GM12891 (cell line): Measurements from ENCODE around the gene TRIM9.

ENCODE experiments used
- PAX5 ChIP-seq: IDR thresholded peaks from 2 replicates; pipeline ENCODE4 v1.6.1; 2011; ENCODE audit warnings: low read length, moderate library complexity, mild to moderate bottlenecking; ENCODE audit not compliant: insufficient read depth, severe bottlenecking
- POLR2A ChIP-seq: IDR thresholded peaks from 2 replicates; pipeline ENCODE4 v1.6.1; 2011; ENCODE audit warnings: low read depth, low read length, control low read depth
- POLR2AphosphoS5 ChIP-seq: IDR thresholded peaks from 2 replicates; pipeline ENCODE4 v1.6.1; 2011; ENCODE audit warnings: low read depth, low read length, control low read depth
- POU2F2 ChIP-seq: IDR thresholded peaks from 2 replicates; pipeline ENCODE4 v1.6.1; 2011; ENCODE audit warnings: low read depth, mild to moderate bottlenecking, control low read depth, low read length, moderate library complexity
- SPI1 ChIP-seq: IDR thresholded peaks from 2 replicates; pipeline ENCODE4 v1.6.1; 2011; ENCODE audit warnings: low read depth, low read length, control low read depth
- TAF1 ChIP-seq: IDR thresholded peaks from 2 replicates; pipeline ENCODE4 v1.6.1; 2011; ENCODE audit warnings: low read depth, low read length, control low read depth

DNA sequence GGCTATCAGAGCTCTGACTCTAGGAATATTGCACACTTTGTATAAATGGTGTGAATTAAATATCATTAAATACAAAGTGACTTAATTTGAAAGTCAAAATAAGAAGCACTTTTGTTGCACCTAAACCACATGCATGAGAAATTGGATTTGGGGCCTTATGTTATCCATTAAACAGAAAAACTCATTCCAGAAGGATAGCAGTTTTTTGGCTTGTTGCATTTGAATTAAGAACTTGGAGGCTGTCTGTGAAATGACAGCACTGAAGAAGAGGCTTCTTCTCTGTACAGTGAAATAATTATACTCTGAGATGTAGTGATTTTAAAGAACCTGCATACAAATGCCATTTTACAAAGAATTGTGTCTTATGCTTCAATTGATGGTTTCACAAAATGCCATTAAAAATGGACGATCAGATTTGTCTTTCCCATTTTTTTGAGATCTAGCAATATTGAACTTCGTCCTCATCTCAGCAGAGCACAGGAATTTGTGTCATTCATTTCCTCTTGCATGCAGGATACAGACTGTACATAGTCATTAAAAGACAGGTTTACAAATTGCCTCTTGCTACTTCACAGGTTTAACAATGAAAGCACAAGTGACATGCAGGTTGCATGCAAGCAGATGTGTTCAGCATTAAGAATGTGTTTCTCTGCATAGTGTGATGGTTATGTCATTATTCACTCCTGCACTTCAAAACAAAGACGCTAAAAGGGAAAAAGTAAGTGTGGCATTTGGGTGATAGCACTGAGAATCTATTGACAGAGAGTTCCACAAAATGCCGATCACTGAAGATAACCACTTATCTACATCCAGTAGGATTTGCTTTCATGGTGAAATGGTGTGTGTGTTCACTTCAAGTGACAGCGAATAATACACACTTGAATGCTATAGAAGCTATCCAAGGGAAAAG, 114.7 kb downstream of the TRIM9 start:
- TF ChIP-seq POLR2A (no peak), POLR2AphosphoS5 (no peak), TAF1 (no peak), POU2F2 (no peak), SPI1 (no peak), PAX5 (no peak)
